Heart right ventricle (tissue), 16 donors: ENCODE measurements around the gene ZMYND10. TPM values are rescaled to one million over a fixed set of nuclear protein-coding genes. Genes with fewer than 3 reads are reported as not detected.
A peak's percentile ranks its signal among the peaks of the same experiment; 100 is the strongest.

ENCODE experiments used
- ATAC-seq, 8 donors: fragments of 200-7000 bp; cut with Tn5 transposase; one replicate each; pipeline ENCODE4 v1.9.1; 2020; ENCODE audit warnings: mild to moderate bottlenecking in 8 of 8, moderate library complexity in 8 of 8, moderate number of reproducible peaks in 1 of 8
- DNase-seq, 2 donors: peaks; one replicate each; pipeline ENCODE4 v3.0.0-alpha.2; 2020
- H3K27ac ChIP-seq, 10 donors: fragments of 200-600 bp; sonication (generic) in 2 of 10; one replicate each; pipeline versions ENCODE4 v1.5.0 to v1.8.0; 2020 to 2022; ENCODE audit warnings: mild to moderate bottlenecking in 3 of 10
- H3K27me3 ChIP-seq, 7 donors: fragments of 200-600 bp; one replicate each; pipeline ENCODE4 v1.8.0; 2021 to 2022; ENCODE audit warnings: mild to moderate bottlenecking in 2 of 7
- H3K36me3 ChIP-seq, 9 donors: fragments of 200-600 bp; sonication (generic) in 1 of 9; one replicate each; pipeline versions ENCODE4 v1.5.0 to v1.8.0; 2020 to 2022; ENCODE audit warnings: mild to moderate bottlenecking in 2 of 9
- H3K4me1 ChIP-seq, 9 donors: fragments of 200-600 bp; sonication (generic) in 1 of 9; one replicate each; pipeline versions ENCODE4 v1.5.0 to v1.8.0; 2020 to 2022; ENCODE audit warnings: mild to moderate bottlenecking in 4 of 9
- H3K4me3 ChIP-seq, 10 donors: fragments of 200-600 bp; sonication (generic) in 2 of 10; one replicate each; pipeline versions ENCODE4 v1.5.0 to v1.8.0; 2020 to 2022; ENCODE audit warnings: mild to moderate bottlenecking in 7 of 10, moderate library complexity in 2 of 10
- H3K9me3 ChIP-seq, 11 donors: fragments of 200-600 bp in 10 of 11; sonication (generic) in 2 of 11; one replicate each; pipeline versions ENCODE4 v1.5.0 to v1.8.0; 2013 to 2022; ENCODE audit warnings: mild to moderate bottlenecking in 2 of 11, control low read depth in 1 of 11, moderate library complexity in 1 of 11
- WGBS, 2 donors: extraction: QIAGEN DNeasy Blood & Tissue Kit; methylation state at CpG; one replicate each; pipeline ENCODE4 v1.1.7; 2013; ENCODE audit warnings: inconsistent platforms in 1 of 2; 5-methylcytosine and 5-hydroxymethylcytosine counted together
- intact Hi-C, 10 donors: fragments of 100-400 bp; cut with DNase I; formaldehyde crosslinking; loops; one replicate each; pipeline versions ENCODE4 v1.11.1 to v1.14.2; 2022
- polyA plus RNA-seq, 2 donors: library from polyadenylated mRNA; stranded (reverse); fragments of 200-250 nt; gene quantifications; one replicate each; pipeline ENCODE4 v1.2.3, GENCODE V29; 2013
- total RNA-seq, 10 donors: library from RNA; stranded (reverse); fragmentation: NEBNext Ultra II Directional in 3 of 10; extraction: Animal tissue kit (Norgen Biotek cat#: 25700) in 3 of 10; gene quantifications; one replicate each; pipeline versions ENCODE4 v1.2.1 to v1.2.4, GENCODE V29; 2021 to 2023
- TF ChIP-seq, protein P1 (sequence below), 9 donors: fragments of 200-600 bp; sonication (generic) in 2 of 9; IDR thresholded peaks; one replicate each; pipeline versions ENCODE4 v1.5.0 to v1.8.0; 2021 to 2022; ENCODE audit warnings: antibody characterized with exemption in 9 of 9, mild to moderate bottlenecking in 5 of 9, moderate library complexity in 1 of 9
- donor health status: Arrhythmogenic right ventricular cardiomyopathy.
- donor health status: ischemic (EF 13 %, LVEDD 7.1; RV severe dilation, severe dysfunction).
- donor health status: healthy with polysubstance abuse.
- donor health status: DM: no; HTN: yes; CAD: no.
- donor health status: DM: no; HTN: no; CAD: no.
- donor health status: ischemic (EF 25% LVEDD 6.9; RV normal size, moderate dysfunction).
- donor health status: ischemic (EF 25% LVEDD 5.7; RV mildly dilated, moderate dysfunction).
- donor health status: healthy.
- donor health status: DM: yes; HTN: yes; CAD: no.
- donor health status: Ischemic cardiomyopathy.
- donor health status: ischemic (EF 35%, LVEDD 5.7; RV mildly dilated, moderate dysfunction).
- donor health status: nonischemic (EF 11% LVEDD 7.7; RV severe dilation, severe dysfunction).
- donor health status: DM: yes; HTN: yes; CAD: no.
- donor health status: PGD.
- donor health status: ischemic (EF 29% LVEDD 5.4; RV normal size, mild dysfunction).
- donor health status: nonischemic (EF 23%, LVEDD 6.1; RV moderate dilation, normal function).

ZMYND10 gene
- total and polyA plus RNA-seq, 12 donors, result 0.15 to 0.88 (median 0.22) TPM; not detected in 7

DNA sequence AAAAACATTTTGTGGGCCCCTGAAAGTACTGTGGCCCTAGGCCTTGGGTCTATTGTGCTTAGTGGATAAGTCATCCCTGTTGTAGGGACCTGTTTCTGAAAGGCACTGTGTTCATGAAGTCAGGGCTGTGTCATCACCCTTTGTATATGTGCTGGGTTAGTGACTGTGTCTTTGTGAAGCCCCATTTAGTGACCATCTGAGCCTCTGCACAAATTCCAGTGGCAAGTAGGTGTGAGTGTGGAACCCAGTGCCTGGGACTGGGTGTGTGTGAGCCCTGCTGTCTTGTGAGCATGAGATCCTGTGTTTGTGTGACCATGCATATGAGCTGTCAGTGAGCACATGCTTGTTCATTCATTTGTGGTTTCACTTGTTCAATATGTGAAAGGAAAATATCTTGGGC is 40.9 kb downstream of the ZMYND10 start:
- Histone ChIP-seq H3K27ac (peak overlapping the region in 1 of 10 donors; percentile 26), H3K36me3 (peaks cover 0 to 16% (median 0%) of the 10 kb centered on the region in 9 donors), H3K9me3 (peaks cover 0 to 7% (median 0%) of the 10 kb centered on the region in 11 donors), H3K4me3 (no peak overlapping the region), H3K27me3 (no peaks in the 10 kb centered on the region), H3K4me1 (peaks cover 14 to 44% (median 38%) of the 10 kb centered on the region in 9 donors)
- ATAC-seq (no peak), DNase-seq (no peak)
- intact Hi-C loops, result loop anchor here in 1 of 10 donors (5.0 kb wide), 1 partner anchor 33 kb away; no protein-coding TSS in a partner anchor
- TF ChIP-seq, protein P1, sequence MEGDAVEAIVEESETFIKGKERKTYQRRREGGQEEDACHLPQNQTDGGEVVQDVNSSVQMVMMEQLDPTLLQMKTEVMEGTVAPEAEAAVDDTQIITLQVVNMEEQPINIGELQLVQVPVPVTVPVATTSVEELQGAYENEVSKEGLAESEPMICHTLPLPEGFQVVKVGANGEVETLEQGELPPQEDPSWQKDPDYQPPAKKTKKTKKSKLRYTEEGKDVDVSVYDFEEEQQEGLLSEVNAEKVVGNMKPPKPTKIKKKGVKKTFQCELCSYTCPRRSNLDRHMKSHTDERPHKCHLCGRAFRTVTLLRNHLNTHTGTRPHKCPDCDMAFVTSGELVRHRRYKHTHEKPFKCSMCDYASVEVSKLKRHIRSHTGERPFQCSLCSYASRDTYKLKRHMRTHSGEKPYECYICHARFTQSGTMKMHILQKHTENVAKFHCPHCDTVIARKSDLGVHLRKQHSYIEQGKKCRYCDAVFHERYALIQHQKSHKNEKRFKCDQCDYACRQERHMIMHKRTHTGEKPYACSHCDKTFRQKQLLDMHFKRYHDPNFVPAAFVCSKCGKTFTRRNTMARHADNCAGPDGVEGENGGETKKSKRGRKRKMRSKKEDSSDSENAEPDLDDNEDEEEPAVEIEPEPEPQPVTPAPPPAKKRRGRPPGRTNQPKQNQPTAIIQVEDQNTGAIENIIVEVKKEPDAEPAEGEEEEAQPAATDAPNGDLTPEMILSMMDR (IDR thresholded peaks at IDR 0.05), result no peak

DNA sequence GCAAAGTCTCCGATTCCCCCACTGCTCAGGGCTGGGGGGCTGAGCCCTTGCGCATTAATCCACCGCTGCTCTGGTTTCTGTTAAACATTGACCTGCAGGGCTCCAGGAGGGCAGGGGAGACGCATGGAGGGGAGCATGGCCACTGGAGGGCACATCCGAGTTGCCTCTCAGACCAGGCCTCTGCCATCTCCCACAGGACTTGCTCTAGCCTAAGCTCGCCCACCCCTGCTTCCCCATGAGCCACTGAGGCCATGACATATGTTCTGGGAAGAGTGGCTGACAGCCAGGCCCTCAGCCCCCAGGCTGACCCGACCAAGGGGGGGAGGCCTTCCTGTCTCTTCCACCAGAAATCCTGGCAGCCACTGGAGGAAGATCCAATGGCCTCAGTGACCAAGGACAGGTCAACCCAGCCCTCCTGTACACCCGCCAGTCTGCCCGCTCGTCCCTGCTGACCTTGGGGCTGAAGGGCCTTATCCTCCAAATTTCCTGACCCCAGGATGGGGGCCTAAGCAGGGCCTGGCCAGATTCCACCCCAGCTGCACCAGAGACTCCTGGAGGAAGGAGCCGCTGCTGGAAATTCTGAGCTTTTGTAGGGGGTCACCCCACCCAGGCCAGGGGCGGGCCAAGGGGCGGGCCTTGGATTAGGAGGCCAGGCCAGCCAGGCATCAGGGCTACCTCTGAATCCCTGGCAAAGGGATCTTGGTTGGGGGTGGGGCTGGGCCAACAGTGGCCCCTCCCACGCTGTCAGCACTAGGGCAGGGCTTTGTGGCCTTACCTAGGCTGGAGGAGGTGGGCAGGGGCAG is 42.3 kb downstream of the ZMYND10 start, which contains the start of gene HYAL1:
Gene HYAL1, minus strand, starts transcription at position 562 of the 803 bp plus-strand sequence. CDS start 618 bp downstream, outside the sequence.
- peak within 1 kb of the TSS; percentile 45 to 82 (median 56) for H3K4me3 ChIP-seq
- H3K27me3 ChIP-seq, result no peaks in the 10 kb centered on the region
- no peaks in the 10 kb centered on the region for H3K9me3 ChIP-seq
- peaks cover 0 to 12% (median 0%) of the 10 kb centered on the region in 9 donors for H3K36me3 ChIP-seq
- peak within 1 kb of the TSS; percentile 66 to 95 (median 94) for H3K27ac ChIP-seq
- H3K4me1 ChIP-seq, result peaks cover 20 to 53% (median 45%) of the 10 kb centered on the region in 9 donors
- ATAC-seq (peak; percentile 32 to 69 (median 56)), DNase-seq (peak; percentile 90 to 91)
- intact Hi-C loops, result loop anchor here in 2 of 10 donors (1.0 to 5.0 kb wide), 2 partner anchors 18 to 34 kb away; no protein-coding TSS in a partner anchor
- WGBS, 2 donors, result 26 to 33% methylated on average over 14 of the region's 14 CpGs
- TF ChIP-seq, protein P1 (IDR thresholded peaks at IDR 0.05), result peak in 7 of 9 donors; percentile 22 to 60 (median 31)

DNA sequence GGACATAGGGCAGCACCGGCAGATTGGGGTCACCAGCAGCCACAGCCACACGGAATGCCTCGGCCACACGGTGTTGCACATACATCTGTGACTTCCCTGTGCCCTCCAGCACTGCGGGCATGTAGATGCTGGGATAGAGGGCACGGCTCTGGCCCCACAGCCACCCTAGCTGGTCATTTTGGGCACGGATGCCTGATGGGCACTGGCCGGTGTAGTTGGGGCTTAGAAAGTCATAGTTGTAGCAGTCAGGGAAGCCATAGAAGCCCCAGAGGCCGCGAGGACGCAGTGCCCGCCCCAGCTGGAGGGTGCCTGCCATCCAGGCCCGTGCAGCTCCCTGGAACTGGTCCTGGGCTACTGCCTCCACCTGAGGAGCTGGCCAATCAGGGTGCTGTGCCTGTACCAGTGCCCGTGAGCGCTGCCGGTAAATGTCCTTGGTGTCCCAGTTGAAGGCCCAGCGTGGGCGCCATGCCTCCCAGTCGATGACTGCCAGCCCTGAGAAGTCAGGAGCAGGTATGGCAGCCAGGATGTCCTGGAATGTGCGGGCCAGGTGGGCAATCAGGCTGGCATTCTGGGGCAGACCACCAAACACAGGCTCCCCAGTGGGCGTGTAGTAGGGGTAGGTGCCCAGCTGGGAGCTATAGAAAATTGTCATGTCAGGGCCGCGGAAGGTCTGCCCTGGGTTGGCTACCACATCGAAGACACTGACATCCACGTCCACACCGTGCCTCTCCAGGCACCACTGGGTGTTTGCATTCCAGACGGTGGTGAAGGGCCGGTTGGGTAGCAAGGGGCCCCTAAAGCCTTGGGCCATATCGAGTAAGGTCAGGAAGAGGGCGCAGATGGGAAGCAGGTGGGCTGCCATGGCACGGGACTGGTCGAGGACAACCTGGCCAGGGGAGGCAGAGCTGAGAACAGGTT is 43.2 kb downstream of the ZMYND10 start:
- H3K9me3 ChIP-seq, result no peaks in the 10 kb centered on the region
- H3K36me3 ChIP-seq, result peaks cover 0 to 15% (median 0%) of the 10 kb centered on the region in 9 donors
- intact Hi-C loops, result loop anchor here in 2 of 10 donors (1.0 to 5.0 kb wide), 2 partner anchors 19 to 35 kb away; no protein-coding TSS in a partner anchor
- H3K27ac ChIP-seq, result peak overlapping the region; percentile 66 to 95 (median 94)
- WGBS, 2 donors, result 72 to 85% methylated on average over 32 of the region's 32 CpGs
- no peak for ATAC-seq
- peak overlapping the region; percentile 45 to 82 (median 56) for H3K4me3 ChIP-seq
- DNase-seq, result no peak
- TF ChIP-seq, protein P1 (IDR thresholded peaks at IDR 0.05), result no peak
- no peaks in the 10 kb centered on the region for H3K27me3 ChIP-seq
- peaks cover 22 to 59% (median 52%) of the 10 kb centered on the region in 9 donors for H3K4me1 ChIP-seq
